ENCODE results near the gene DEDD. TPM values are rescaled to one million over a fixed set of nuclear protein-coding genes. Genes with fewer than 3 reads are reported as not detected.

Gene DEDD
- total RNA-seq, 1 experiment from 2014 or later: 44.7 TPM

GRCh38 chr1:161074676-161075368 lies 57.6 kb downstream of the DEDD start:
- Histone ChIP-seq H3K27me3 (ENCODE audit: insufficient read depth, low read length) (no peaks in the 10 kb centered on the region), H3K9me3 (ENCODE audit: control insufficient read depth, low read depth, low read length) (no peaks in the 10 kb centered on the region), H3K79me1 (ENCODE audit: insufficient read depth, low read depth, low read length, poor library complexity, severe bottlenecking) (no peaks in the 10 kb centered on the region), H3K79me2 (ENCODE audit: insufficient read depth, low read length) (no peaks in the 10 kb centered on the region), H2BK12ac (ENCODE audit: insufficient read length, low read depth, low read length) (no peak overlapping the region), H3T11ph (ENCODE audit: low read length) (no peak overlapping the region), H2BK5ac (ENCODE audit: insufficient read length, low read length) (no peak overlapping the region), H2BK15ac (ENCODE audit: low read depth, low read length) (no peak overlapping the region), H4K20me1 (ENCODE audit: control insufficient read depth, insufficient read depth, insufficient read length) (no peaks in the 10 kb centered on the region), H3K18ac (ENCODE audit: insufficient read length, low read depth, low read length) (no peak overlapping the region), H3K23ac (ENCODE audit: insufficient read length, low read depth, low read length) (no peak overlapping the region), H4K8ac (replicated peaks; ENCODE audit: insufficient read length, low read depth, low read length) (no peak overlapping the region), H3K9ac (ENCODE audit: extremely low read depth, insufficient read length, low read length) (no peak overlapping the region), H3K4me1 (ENCODE audit: insufficient read depth, low read length) (no peaks in the 10 kb centered on the region), H2BK120ac (ENCODE audit: low read depth, low read length, poor library complexity, severe bottlenecking) (no peak overlapping the region), H2AFZ (ENCODE audit: low read length) (no peak overlapping the region), H2AK5ac (ENCODE audit: insufficient read length, low read length) (no peak overlapping the region), H2BK20ac (ENCODE audit: low read depth, low read length, poor library complexity, severe bottlenecking) (no peak overlapping the region), H3K27ac (ENCODE audit: insufficient read length, low read depth, low read length) (no peak overlapping the region), H3K23me2 (ENCODE audit: insufficient read length, low read depth, low read length, poor library complexity, severe bottlenecking) (no peaks in the 10 kb centered on the region), H3K4ac (ENCODE audit: low read depth, low read length) (no peak overlapping the region), H4K5ac (ENCODE audit: insufficient read length, low read depth, low read length) (no peak overlapping the region), H3K56ac (ENCODE audit: insufficient read length, low read depth, low read length) (no peak overlapping the region), H4K91ac (ENCODE audit: insufficient read length, low read depth, low read length) (no peak overlapping the region), H3K4me2 (ENCODE audit: insufficient read depth, insufficient read length, low read length) (no peak overlapping the region), H3K14ac (ENCODE audit: insufficient read depth, low read length) (no peak overlapping the region)
- H3K4me1 Mint-ChIP-seq: peaks cover 7% of the 10 kb centered on the region in 2 experiments; a peak in 2 of 4 replicates
- no peak overlapping the region; a peak in 2 of 7 replicates for H3K27ac Mint-ChIP-seq
- no peaks in the 10 kb centered on the region; a peak in 1 of 5 replicates for H3K9me3 Mint-ChIP-seq
- TF ChIP-seq, protein P1, sequence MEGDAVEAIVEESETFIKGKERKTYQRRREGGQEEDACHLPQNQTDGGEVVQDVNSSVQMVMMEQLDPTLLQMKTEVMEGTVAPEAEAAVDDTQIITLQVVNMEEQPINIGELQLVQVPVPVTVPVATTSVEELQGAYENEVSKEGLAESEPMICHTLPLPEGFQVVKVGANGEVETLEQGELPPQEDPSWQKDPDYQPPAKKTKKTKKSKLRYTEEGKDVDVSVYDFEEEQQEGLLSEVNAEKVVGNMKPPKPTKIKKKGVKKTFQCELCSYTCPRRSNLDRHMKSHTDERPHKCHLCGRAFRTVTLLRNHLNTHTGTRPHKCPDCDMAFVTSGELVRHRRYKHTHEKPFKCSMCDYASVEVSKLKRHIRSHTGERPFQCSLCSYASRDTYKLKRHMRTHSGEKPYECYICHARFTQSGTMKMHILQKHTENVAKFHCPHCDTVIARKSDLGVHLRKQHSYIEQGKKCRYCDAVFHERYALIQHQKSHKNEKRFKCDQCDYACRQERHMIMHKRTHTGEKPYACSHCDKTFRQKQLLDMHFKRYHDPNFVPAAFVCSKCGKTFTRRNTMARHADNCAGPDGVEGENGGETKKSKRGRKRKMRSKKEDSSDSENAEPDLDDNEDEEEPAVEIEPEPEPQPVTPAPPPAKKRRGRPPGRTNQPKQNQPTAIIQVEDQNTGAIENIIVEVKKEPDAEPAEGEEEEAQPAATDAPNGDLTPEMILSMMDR (conservative IDR thresholded peaks at IDR 0.05): no peak
- no peak overlapping the region for H3K4me3 Mint-ChIP-seq
- no peak for DNase-seq
- H3K36me3 Mint-ChIP-seq (ENCODE audit: insufficient read depth in 1 of 3, low read depth in 3 of 3): no peaks in the 10 kb centered on the region
- WGBS (ENCODE audit: extremely low coverage, insufficient read length, low lambda C conversion rate): no CpG with 5 or more reads among the region's 12 CpGs
- no peaks in the 10 kb centered on the region; the same call in none of the 2 replicates for H3K27me3 Mint-ChIP-seq (ENCODE audit: low read depth)
